GM18499 (cell line): Measurements from ENCODE around the gene C20orf204.
"Not testable (repeated sequence)": the region's sequence is repeated elsewhere in the genome, so short reads cannot be mapped to it uniquely, and the experiment has no call there.

ENCODE experiments used
- ATAC-seq: cut with Tn5 transposase; IDR thresholded peaks from one replicate; pipeline ENCODE4 v1.9.1; 2021; ENCODE audit warnings: moderate number of reproducible peaks; ENCODE audit not compliant: insufficient read depth, unreplicated experiment

C20orf204 gene, protein sequence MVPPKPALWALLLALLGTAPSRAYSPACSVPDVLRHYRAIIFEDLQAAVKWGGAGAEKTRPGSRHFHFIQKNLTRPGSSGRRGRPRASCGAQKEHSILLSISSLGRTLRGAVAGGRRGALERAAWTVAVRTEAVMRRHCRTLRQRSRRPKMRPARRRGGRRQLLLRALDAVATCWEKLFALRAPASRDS

DNA sequence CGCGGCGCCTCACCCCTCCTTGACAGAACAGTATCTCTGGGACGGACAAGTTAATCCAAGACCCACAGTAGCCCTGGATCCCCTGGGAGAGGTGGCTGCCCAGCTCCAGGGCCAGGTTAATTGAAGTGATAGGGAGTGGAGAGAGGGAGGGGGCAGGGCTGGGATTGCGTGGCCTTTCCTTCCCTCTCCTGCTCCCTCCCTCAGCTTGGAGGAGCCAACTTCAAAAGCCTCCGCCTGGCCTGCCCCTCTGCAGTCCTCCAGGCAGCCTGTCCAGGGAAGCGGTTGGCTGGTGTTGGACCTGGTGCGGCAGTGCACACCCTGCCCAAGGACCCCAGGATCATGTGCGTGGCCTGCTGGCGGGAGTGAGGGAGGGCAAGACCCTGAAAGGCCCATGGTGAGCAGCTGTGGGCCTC, at the start of gene C20orf204:
Gene C20orf204 (plus strand): TSS at position 250 of the 413 bp plus-strand sequence. CDS start 142 bp downstream, at position 392.
- no peak for ATAC-seq

DNA sequence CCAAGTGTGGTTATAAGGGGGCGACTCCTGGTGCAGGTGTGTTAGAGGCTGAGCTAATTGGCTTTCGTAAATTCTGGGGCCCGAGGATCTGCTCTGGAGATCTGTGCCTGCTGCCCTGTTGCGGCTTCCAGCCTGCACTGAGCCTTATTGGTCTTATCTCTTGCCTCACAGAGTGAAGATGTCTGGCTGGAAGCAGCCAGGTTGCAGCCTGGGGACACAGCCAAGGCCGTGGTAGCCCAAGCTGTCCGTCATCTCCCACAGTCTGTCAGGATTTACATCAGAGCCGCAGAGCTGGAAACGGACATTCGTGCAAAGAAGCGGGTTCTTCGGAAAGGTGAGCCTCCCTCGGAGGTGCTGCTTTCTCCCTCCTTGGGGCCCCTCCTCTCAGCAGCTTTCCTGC, 35.1 kb upstream of the C20orf204 start:
- no peak for ATAC-seq

DNA sequence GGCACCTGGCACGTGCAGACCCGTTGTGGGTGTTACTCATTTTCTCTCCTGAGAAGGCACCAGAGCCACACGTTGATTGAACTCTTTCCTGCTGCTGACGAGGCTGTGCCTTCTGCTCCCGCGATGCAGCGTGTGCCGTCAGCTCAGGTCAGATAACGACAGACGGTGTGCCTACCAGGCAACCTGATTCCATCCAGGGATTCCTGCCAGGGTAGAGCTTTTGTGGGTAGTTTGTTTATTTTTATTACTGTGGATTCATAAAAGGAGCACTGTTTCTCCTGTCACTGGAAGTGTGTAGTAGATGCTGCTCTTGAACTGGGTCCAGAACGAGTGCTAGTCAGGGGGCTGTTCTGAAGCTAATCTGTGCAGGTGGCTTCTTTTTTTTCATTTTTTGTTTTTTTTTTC, 34.4 kb upstream of the C20orf204 start:
- no peak for ATAC-seq

DNA sequence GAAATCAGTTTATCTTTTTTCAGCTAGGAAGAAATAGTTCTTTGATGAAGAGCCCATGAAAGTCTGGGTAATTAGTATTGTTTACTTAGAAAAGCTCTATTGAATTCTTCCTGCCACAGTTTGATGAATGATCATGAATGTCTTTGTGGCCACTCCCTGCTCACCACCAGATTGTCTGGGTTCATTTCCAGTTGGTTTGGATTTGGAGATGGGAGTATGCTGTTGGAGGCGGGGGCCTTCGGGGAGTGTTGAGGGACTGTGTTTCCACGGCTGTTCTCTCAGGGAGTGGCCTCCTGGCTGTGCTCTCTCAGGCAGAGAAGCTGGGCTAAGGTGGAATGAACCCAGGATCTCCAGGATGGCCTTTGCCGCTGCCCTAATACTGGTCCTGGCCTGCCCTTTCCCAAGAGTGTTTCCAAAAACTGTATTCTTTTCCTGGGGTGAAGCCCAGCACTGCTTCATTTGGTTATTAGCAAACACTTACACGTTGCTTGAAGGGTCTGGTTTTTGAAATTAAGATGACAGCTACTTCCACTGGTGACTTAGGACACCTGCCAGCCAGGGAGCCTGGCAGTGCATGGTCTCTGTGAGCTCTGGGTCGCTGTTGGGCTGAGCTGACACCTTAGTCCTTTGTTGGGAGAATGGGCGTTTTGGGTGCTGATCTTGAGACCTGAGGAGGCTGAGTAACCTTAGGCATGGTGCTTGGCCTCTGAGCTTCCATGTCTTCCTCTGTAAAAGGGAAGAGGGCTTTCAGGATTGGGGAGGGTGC, 31.8 kb upstream of the C20orf204 start:
- ATAC-seq: no peak

DNA sequence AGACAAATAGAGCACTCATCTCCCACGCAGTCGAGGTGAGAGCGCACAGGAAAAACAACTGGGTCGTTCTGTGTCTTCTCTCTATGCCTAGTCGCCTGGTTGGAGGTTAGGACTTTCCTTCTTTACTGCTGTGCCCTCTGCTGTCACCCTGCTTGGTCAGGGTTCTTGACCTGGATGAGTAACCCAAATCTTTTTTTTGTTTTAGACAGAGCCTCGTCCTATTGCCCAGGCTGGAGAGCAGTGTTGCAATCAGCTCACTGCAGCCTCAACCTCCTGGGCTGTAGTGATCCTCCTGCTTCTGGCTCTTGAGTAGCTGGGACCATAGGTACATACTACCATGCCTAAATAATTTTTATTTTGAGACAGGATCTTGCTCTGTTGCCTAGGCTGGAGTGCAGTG, 30.6 kb upstream of the C20orf204 start:
- ATAC-seq: no peak

DNA sequence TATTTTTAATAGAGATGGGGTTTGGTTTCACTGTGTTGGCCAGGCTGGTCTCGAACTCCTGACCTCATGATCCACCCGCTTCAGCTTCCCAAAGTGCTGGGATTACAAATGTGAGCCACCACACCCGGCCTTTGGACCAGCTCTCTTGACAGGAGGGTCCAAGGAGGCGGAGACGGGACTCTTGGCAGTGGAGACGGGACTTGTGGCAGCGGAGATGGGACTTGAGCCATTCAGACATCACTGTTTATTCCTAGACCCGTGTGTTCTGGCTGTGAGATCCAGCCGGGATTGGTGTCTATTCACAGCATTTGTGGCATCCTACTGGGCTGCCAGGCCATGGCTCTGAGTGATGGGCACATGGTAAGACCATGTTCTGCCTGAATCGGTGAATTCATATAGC, 29.5 kb upstream of the C20orf204 start:
- no peak for ATAC-seq

DNA sequence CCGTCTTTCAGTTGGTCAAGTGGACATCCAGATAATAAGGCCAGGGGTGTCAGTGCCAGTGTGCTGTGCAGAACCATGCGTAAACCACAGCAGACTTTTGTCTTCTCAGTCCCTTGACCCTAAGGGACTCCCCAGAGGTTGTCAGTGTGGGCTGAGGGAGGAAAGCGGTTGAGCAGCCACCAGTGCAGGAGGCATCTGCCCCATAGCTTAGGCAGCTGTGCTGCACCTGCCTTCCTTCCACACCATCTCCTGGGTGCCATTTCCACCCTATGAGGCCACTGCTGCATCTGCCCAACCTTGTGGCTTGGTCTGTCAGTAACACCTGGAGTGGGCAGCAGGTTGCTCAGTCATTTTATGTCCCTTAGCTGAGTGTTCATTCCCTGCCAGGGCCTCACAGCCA, 29.1 kb upstream of the C20orf204 start:
- ATAC-seq: no peak

DNA sequence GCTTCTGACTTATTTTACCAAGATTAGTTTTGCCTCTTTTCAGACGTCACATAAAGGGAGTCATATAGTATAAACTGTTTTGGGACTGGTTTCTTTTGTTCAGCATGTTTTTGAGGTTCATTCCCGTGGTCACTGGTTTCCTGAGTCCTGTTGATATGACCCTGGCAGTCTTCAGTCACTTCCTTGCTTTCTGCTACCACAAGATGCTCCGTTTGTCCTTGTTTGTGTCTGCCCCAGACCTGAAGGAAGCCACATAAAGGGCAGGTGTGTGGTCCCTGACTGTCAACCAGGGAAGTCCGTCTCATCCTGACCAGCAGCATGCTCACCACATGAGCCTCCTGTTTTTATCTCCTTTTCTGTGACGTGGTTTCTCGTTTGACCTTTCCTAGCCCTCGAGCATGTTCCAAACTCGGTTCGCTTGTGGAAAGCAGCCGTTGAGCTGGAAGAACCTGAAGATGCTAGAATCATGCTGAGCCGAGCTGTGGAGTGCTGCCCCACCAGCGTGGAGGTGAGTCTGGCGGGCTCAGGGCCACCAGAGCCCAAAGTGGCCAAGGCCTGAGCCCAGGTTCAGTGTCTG, 26.1 kb upstream of the C20orf204 start:
- no peak for ATAC-seq

DNA sequence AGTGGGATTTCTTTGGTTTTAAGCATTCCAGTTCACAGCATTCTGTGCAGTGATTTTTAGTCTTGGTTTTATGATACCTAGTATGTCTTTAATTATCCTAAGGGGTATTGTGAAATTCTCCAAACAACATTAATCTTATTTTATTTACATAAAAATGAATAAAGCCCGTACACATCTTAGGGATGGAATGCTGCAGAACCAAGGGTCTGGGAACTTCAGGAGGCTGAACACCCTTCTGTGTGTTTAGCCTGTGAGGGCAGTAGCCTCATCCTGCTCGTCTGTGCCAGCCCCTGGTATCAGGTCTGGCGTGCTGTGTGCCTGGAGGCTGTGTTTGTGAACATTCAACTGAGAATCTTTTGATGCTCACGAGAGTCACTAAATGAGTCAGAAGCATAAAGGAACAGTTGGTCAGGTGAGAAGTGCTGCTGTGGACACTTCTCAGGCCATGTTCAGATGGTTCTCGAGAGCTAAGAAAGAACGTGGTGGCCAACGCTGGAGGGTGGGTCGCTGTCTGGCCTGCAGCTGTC, 25.2 kb upstream of the C20orf204 start:
- no peak for ATAC-seq

DNA sequence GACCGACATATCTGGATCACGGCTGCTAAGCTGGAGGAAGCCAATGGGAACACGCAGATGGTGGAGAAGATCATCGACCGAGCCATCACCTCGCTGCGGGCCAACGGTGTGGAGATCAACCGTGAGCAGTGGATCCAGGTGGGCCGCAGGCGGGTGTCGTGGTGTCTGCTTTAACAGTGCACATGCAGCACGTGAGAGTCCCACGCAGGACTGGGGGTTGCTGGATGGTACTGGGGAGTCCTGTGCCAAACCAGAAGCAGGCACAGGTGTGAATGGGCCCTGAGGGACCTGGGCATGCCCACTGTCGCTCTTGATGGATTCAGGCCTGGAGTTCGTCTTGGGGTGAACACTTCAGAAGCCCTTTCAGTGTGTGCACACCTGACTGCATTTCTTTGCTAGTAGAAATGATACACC, 24.6 kb upstream of the C20orf204 start:
- no peak for ATAC-seq

DNA sequence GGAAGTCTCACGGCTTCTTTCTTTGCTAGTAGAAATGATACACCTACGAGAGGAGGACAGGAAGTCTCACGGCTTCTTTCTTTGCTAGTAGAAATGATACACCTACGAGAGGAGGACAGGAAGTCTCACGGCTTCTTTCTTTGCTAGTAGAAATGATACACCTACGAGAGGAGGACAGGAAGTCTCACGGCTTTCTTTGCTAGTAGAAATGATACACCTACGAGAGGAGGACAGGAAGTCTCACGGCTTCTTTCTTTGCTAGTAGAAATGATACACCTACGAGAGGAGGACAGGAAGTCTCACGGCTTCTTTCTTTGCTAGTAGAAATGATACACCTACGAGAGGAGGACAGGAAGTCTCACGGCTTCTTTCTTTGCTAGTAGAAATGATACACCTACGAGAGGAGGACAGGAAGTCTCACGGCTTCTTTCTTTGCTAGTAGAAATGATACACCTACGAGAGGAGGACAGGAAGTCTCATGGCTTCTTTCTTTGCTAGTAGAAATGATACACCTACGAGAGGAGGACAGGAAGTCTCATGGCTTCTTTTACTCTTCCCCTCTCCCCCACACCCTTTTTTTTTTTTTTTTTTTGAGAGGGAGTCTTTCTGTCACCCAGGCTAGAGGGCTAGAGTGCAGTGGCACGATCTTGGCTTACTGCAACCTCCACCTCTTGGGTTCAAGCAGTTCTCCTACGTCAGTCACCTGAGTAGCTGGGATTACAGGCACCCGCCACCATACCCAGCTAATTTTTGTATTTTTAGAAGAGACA, 23.4 kb upstream of the C20orf204 start:
- ATAC-seq: not testable (repeated sequence)

DNA sequence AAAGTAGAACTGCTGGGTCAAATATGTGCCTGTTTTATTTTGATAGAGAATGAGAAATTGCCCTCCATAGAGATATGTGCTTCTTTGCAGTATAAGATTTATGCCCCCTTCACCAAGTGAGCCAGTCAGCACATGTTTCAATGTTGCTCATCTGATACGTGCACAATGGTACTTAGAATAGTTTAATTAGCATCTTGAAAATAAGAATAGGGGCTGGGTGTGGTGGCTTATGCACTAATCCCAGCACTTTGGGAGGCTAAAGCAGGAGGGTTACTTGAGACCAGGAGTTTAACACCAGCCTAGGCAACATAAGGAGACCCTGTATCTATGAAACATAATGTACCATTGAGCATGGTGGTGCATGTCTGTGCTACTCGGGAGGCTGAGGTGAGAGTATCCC, 20.3 kb upstream of the C20orf204 start:
- ATAC-seq: no peak

DNA sequence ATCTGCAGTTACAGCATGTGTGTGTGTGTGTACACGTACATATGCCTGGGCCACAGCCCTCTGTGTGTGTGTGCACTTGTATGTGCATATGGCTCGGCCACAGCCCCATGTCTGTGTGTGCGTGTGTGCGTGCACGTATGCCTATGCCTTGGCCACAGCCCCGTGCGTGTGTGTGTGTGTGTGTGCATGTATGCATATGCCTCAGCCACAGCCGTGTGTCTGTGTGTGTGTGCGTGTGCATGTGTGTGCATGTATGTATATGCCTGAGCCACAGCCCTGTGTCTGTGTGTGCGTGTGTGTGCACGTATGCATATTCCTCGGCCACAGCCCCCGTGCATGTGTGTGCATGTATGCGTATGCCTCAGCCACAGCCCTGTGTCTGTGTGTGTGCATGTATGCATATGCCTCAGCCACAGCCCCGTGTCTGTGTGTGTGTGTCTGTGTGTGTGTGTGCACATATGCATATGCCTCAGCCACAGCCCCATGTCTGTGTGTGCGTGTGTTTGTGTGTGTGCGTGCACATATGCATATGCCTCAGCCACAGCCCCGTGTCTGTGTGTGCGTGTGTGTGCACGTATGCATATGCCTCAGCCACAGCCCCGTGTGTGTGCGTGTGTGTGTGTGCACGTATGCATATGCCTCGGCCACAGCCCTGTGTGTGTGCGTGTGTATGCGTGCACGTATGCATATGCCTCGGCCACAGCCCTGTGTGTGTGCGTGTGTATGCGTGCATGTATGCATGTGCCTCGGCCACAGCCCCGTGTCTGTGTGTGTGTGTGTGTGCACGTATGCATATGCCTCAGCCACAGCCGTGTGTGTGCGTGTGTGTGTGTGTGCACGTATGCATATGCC, 14.6 kb upstream of the C20orf204 start:
- ATAC-seq: no peak

DNA sequence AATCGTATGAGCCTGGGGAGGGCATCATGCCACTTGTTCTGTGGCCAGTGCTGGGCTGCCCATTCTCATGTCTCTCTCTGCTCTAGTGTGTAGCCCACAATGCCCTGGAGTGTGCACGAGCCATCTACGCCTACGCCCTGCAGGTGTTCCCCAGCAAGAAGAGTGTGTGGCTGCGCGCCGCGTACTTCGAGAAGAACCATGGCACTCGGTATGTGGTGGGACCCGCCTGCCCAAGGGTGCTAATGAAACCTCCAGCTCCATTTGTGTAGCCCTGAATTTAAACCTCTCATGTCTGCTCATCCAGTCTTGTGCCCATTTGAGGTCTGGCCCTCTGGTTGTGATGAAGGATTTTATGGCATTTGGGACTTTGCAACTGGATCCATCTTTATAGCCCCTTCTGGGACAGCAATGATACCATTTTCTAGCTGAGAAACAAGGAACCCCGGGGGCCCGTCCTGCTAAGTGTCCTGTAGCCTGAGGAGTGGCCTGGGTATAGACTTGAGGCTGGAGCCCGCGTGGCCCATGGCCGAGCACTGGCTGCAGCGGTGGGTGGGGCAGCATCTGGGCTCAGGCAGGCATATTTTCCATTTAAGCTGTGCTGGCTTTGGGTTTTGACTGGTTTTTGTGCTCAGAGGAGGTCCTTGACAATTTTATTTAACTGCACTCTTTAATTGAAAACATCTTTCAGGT, 13.2 kb upstream of the C20orf204 start:
- no peak for ATAC-seq

DNA sequence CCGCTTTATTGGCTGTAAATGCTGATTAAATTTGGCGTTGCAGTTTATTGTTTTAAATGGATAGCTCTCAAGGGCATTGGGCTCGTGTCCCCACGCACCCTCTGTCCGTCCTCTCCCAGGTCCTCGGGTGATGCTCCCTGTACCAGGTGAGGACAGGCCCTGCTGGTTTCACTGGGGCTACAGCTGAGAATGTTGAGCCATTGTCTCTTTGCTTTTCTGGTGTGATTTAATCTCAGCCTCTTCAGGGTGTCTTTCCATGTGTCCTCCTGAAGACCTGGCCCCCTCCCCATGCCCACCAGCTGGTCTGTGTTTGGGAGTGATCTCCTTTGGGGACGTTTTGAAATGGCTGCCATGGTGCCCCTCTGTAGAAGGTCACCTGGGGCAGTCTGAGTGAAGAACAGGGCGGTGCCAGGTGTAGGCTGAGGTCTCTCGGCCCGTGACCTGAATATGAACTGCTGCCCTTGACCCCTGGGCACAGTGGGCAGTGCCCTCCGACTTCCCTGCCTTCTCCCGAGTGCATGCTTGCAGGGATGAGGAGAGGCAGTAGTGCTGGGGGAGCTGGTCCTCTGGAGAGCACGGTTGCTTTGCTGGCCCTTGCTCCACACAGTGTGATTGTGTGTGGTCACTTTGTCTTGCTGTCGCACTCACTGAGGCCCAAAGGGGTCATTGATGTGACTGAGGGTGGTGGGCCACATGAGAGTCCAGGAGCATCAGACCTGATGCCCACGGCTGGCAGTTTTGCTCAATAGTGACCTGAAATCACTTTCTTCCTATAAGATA, 12.4 kb upstream of the C20orf204 start:
- ATAC-seq: no peak

DNA sequence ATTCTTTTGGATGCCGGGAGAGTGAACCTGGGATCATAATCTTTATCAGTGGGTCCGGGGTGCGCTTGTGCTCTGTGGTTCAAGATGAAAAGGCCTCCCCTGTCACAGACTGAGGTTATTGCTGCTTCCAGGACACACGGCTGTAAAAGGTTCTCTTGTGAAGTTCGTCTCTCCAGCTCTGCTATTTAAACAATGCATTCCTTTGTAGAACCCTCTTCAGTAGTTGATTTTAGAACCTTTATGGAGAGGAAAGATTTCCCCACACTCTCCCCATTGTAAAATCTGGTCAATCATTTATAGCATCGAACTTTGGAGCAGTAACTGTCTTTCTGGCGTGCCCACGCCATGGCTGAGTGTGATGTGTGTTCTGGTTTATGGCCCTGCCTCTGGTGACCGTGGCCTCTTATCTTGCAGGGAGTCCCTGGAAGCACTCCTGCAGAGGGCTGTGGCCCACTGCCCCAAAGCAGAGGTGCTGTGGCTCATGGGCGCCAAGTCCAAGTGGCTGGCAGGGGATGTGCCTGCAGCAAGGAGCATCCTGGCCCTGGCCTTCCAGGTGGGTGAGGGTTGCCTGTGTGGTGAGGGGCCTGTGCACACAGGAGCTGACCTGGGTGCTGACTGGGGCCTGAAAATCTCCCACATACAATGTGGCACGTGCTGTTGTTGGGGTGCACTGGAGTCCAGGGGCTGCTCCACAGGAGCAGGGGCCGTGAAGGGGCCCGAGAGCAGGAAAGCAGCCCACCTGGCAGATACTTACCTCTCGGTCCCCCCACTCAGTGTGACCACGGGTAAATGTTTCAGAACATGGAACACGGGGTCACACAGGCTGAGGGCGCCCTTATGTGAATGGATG, 11.6 kb upstream of the C20orf204 start:
- no peak for ATAC-seq

DNA sequence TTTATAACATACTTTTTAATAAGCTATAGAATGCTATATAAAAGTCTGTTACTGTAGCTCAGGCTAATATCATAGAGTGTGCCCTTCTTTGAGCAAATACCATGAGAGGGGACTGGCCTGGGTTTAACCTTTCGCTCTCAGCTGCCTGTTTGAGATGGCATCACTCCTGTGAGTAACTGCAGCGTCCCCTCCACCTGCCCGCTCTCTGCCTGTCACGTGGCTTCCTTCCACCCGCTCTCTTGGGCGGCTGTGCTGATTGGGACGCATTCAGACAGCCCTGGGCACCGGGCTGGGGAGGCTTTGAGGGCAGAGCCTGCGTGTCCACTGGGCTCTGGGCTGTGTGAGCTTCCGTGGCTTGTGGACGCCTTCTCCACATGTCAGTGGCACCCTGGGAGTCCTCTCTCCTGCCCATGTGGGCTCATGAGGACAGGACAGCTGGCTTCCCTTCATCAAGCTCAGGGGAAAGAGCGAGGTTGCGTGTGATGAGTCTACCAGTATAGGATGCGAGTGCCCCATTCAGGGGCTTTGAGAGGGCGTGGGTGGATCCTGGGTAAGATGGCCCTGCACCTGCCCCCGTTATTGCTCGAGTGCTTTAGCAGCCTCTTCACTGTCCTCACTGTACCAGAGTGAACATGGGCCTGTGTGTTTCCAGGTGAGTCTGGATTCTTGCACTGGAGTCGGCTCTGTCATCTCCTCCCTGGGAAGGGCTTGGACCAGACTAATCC, 10.7 kb upstream of the C20orf204 start:
- no peak for ATAC-seq
